Mucosa of descending colon (tissue), 3 donors: Measurements from ENCODE around the gene LRRC34. TPM values are rescaled to one million over a fixed set of nuclear protein-coding genes. Genes with fewer than 3 reads are reported as not detected.
A peak's percentile ranks its signal among the peaks of the same experiment; 100 is the strongest.

Experiments used
- ATAC-seq: fragments of 200-7000 bp; cut with Tn5 transposase; one replicate; pipeline ENCODE4 v1.9.1; 2020; ENCODE audit warnings: mild to moderate bottlenecking, moderate library complexity
- DNase-seq, 3 donors: peaks; one replicate each; pipeline ENCODE4 v3.0.0-alpha.2; 2020
- H3K36me3 ChIP-seq: fragments of 200-600 bp; one replicate; pipeline ENCODE4 v1.8.0; 2021; ENCODE audit warnings: low read depth, mild to moderate bottlenecking
- H3K4me1 ChIP-seq: fragments of 200-600 bp; one replicate; pipeline ENCODE4 v1.8.0; 2021; ENCODE audit warnings: low read depth, mild to moderate bottlenecking
- H3K4me3 ChIP-seq: fragments of 200-600 bp; one replicate; pipeline ENCODE4 v1.8.0; 2021; ENCODE audit warnings: mild to moderate bottlenecking
- H3K9me3 ChIP-seq: fragments of 200-600 bp; one replicate; pipeline ENCODE4 v1.8.0; 2021; ENCODE audit warnings: mild to moderate bottlenecking
- intact Hi-C, 2 donors: fragments of 100-400 bp; cut with DNase I in 1 of 2; cut with micrococcal nuclease in 1 of 2; formaldehyde crosslinking; loops; one replicate each; pipeline versions ENCODE4 v1.11.0 to v1.11.1; 2022; cut with DNase I, micrococcal nuclease
- long read RNA-seq, 2 donors: library from polyadenylated mRNA; unstranded; transcript quantifications; one replicate each; pipeline ENCODE4 v2.0.0, GENCODE V29; 2019 to 2021
- total RNA-seq, 3 donors: library from RNA; stranded (reverse); fragmentation: NEBNext Ultra II Directional in 2 of 3; extraction: Animal tissue kit (Norgen Biotek cat#: 25700) in 2 of 3; gene quantifications; one replicate each; pipeline versions ENCODE4 v1.2.1 to v1.2.4, GENCODE V29; 2021 to 2023
- TF ChIP-seq, protein P1 (sequence below): fragments of 200-600 bp; IDR thresholded peaks from one replicate; pipeline ENCODE4 v1.8.0; 2022; ENCODE audit warnings: antibody characterized with exemption, mild to moderate bottlenecking
- donor health status: DM: no; HTN: no; CAD: no; lungs with moderate emphysema.
- donor health status: DM: no; HTN: no; CAD: no.
- donor health status: DM: no; HTN: yes; CAD: no.

Gene LRRC34, protein sequence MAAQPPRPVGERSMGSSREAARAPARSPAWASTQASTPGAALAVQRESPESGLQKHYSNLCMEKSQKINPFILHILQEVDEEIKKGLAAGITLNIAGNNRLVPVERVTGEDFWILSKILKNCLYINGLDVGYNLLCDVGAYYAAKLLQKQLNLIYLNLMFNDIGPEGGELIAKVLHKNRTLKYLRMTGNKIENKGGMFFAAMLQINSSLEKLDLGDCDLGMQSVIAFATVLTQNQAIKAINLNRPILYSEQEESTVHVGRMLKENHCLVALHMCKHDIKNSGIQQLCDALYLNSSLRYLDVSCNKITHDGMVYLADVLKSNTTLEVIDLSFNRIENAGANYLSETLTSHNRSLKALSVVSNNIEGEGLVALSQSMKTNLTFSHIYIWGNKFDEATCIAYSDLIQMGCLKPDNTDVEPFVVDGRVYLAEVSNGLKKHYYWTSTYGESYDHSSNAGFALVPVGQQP
- 1 to 10 TPM in 1 of 3 donors, under 1 TPM in 2; 0.49 to 1.6 (median 0.67) TPM for total RNA-seq
- long read RNA-seq, donor 1, partial matches to known transcripts: 0 of 1 reads
- long read RNA-seq, donor 1, other reads (novel, unspliced or antisense): 0 of 1 reads
- long read RNA-seq, donor 2: 0 reads

DNA sequence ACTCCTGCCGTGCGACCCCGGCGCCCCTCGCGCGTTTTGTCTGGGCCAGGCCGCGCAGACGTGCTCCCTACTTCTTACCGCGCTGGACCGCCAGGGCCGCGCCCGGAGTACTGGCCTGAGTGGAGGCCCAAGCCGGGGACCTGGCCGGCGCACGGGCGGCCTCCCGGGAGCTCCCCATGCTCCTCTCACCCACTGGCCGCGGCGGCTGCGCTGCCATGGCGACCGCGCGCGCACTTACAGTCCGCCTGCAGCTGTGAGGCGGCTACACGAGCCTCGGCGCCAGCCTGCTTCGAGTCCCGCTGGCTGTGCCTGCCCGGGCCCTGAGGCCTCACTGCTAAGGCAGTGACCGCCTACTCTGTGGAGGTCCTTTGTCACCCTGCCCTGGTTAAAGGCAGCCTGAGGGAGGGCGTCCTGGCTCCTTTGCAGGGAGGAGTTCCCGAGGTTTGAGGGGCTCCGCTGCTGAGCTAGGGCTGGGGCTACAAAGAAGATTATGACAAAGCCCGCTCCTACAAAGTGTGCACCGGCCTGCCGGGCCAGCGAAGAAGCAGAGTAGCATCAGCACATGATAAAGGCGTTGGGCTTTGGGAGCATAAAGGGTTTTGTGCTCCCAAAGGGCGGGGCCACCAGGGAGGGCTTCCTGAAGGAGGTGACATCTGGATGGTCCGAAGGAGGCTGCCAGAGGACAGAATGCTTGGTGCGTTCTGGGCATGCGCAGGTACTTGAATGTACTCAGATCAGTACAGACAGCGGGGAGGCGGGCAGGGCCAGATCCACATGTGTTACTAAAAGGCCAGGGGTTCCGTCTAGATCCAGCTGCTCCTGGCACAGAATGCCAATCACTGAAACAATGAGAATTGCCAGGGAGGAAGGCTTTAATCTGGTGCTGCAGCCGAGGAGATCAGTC lies at the start of gene LRRC34, which contains the start of gene LRRIQ4:
TSS of gene LRRC34 (minus strand) at position 573 of the 904 bp plus-strand sequence. CDS start at position 217, 356 bp downstream.
TSS of gene LRRIQ4 (plus strand) at position 539 of the 904 bp plus-strand sequence. CDS start 9,052 bp downstream, outside the sequence.
- H3K9me3 ChIP-seq: no peaks in the 10 kb centered on the region
- intact Hi-C loops: no loop called here
- no peak within 1 kb of the TSS for H3K4me3 ChIP-seq
- DNase-seq (peak; percentile 81 to 88 (median 82)), ATAC-seq (peak; percentile 87)
- H3K36me3 ChIP-seq: no peaks in the 10 kb centered on the region
- H3K4me1 ChIP-seq: peaks cover 10% of the 10 kb centered on the region
- TF ChIP-seq, protein P1, sequence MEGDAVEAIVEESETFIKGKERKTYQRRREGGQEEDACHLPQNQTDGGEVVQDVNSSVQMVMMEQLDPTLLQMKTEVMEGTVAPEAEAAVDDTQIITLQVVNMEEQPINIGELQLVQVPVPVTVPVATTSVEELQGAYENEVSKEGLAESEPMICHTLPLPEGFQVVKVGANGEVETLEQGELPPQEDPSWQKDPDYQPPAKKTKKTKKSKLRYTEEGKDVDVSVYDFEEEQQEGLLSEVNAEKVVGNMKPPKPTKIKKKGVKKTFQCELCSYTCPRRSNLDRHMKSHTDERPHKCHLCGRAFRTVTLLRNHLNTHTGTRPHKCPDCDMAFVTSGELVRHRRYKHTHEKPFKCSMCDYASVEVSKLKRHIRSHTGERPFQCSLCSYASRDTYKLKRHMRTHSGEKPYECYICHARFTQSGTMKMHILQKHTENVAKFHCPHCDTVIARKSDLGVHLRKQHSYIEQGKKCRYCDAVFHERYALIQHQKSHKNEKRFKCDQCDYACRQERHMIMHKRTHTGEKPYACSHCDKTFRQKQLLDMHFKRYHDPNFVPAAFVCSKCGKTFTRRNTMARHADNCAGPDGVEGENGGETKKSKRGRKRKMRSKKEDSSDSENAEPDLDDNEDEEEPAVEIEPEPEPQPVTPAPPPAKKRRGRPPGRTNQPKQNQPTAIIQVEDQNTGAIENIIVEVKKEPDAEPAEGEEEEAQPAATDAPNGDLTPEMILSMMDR: no peak

DNA sequence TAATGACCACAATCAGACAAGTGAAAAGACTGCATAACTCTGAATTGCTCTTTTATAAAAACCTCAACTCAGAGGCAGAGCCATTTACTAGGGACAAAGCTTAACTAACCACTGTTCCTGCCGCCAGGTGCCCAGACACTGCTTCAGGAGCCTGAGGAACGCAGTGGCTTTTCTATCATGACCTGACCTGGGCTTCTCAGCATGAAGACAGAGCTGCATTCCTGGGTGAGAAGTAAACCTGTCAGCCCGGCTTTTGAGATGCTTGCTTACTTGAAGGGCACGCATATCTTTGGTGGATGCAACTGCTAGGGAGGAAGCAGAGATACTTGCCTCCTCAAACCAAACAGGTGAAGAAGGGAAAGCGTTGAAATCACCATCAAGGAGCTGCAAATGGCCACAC lies 49.2 kb upstream of the LRRC34 start:
- Histone ChIP-seq H3K9me3 (no peaks in the 10 kb centered on the region), H3K4me1 (peaks cover 27% of the 10 kb centered on the region), H3K4me3 (no peak overlapping the region), H3K36me3 (no peaks in the 10 kb centered on the region)
- DNase-seq (no peak), ATAC-seq (no peak)
- TF ChIP-seq, protein P1: no peak
- intact Hi-C loops: no loop called here

DNA sequence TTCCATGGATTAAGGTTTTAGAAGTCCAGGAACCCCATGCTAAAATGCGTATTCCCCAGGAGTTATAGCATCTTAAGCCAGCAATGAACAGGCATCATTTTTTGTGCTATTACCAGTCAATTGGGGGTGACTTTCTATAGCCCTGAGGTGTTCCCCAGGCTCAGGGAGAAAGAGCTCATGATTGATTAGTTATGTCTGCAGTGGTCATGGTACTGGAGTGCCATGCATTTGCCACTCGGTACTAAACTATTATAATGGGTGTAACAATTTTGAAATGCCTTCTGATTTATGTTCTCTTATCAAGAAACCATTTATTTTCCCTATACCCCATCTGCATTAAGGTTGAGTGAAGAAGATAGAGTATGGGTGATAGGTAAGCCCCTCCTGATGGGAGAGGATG lies 45.1 kb upstream of the LRRC34 start:
- peaks cover 4% of the 10 kb centered on the region for H3K36me3 ChIP-seq
- no peak for ATAC-seq
- H3K4me1 ChIP-seq: no peaks in the 10 kb centered on the region
- intact Hi-C loops: no loop called here
- H3K4me3 ChIP-seq: no peak overlapping the region
- TF ChIP-seq, protein P1: no peak
- DNase-seq: no peak
- no peaks in the 10 kb centered on the region for H3K9me3 ChIP-seq

DNA sequence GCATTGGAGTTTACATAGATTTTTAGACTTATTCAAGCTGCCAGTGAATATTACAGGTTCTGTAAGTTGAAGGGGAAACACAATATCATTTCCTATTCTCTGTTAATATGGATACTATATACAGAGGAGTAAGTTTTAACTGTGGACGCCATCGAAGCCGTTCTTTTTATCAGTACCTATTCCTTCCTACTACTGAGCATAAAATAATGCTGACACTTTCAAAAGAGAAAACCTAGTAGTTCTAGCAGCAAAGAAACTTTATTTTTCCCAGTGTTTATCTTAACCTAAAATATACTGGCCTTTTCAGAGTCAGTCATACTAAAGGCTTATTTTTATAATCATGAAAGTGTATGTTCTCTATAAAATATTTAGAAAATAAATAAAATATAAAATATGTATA lies 42.8 kb upstream of the LRRC34 start:
- H3K4me1 ChIP-seq: no peaks in the 10 kb centered on the region
- no peak for ATAC-seq
- H3K4me3 ChIP-seq: no peak overlapping the region
- TF ChIP-seq, protein P1: no peak
- H3K36me3 ChIP-seq: peaks cover 4% of the 10 kb centered on the region
- H3K9me3 ChIP-seq: no peaks in the 10 kb centered on the region
- DNase-seq: no peak
- intact Hi-C loops: no loop called here

DNA sequence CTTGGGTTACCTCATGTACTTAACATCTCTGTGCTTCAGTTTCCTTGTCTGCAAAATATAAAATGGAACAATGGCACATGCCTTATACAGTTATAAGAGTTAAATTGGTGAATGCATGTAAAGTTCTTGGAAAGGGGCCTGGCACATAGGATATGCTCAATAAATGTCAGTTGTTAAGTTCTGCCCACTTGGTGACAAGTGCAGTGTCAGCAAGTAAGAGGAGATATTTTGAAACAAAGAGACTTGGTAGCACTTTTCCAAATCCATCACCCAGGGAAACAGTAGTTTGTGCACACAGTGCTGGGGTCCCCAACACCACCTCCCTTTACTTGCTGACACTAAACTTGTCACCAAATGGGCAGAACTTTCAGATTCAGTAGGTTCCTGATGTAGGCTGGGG lies 37.9 kb upstream of the LRRC34 start:
- intact Hi-C loops: no loop called here
- Histone ChIP-seq H3K9me3 (no peaks in the 10 kb centered on the region), H3K4me3 (no peak overlapping the region), H3K36me3 (peaks cover 4% of the 10 kb centered on the region), H3K4me1 (no peaks in the 10 kb centered on the region)
- ATAC-seq (no peak), DNase-seq (no peak)
- TF ChIP-seq, protein P1: no peak
